ENCODE results near the gene PGBD1.

PGBD1 gene

GRCh38 chr6:28333599-28334018 is 52.2 kb downstream of the PGBD1 start:
- in situ Hi-C loops (cut with HindIII; ENCODE audit: low sequenced_read_pairs), result no loop called here

- in situ Hi-C loops (cut with HindIII; ENCODE audit: low sequenced_read_pairs), result no loop called here
Observed at GRCh38 chr6:28334286-28335039, 53.1 kb downstream of the PGBD1 start.

- in situ Hi-C loops (cut with HindIII; ENCODE audit: low sequenced_read_pairs), result no loop called here
Observed at GRCh38 chr6:28335040-28335563, 53.7 kb downstream of the PGBD1 start.

GRCh38 chr6:28335564-28336283 is 54.4 kb downstream of the PGBD1 start, which contains the start of gene ZSCAN31:
Gene ZSCAN31, minus strand, starts transcription at chr6:28336148. Its CDS starts 6,465 bp downstream, at chr6:28329683.
- in situ Hi-C loops (cut with HindIII; ENCODE audit: low sequenced_read_pairs), result no loop called here

GRCh38 chr6:28336284-28337120 is 55.1 kb downstream of the PGBD1 start:
- in situ Hi-C loops (cut with HindIII; ENCODE audit: low sequenced_read_pairs), result no loop called here

GRCh38 chr6:28337121-28337520 is 55.7 kb downstream of the PGBD1 start:
- in situ Hi-C loops (cut with HindIII; ENCODE audit: low sequenced_read_pairs), result no loop called here

- in situ Hi-C loops (cut with HindIII; ENCODE audit: low sequenced_read_pairs), result no loop called here
Observed at GRCh38 chr6:28340310-28341095, 59.1 kb downstream of the PGBD1 start.

- in situ Hi-C loops (cut with HindIII; ENCODE audit: low sequenced_read_pairs), result no loop called here
Observed at GRCh38 chr6:28343898-28344677, 62.7 kb downstream of the PGBD1 start.

- in situ Hi-C loops (cut with HindIII; ENCODE audit: low sequenced_read_pairs), result no loop called here
Observed at GRCh38 chr6:28345201-28345600, 63.8 kb downstream of the PGBD1 start.

- in situ Hi-C loops (cut with HindIII; ENCODE audit: low sequenced_read_pairs), result no loop called here
Observed at GRCh38 chr6:28347119-28347518, 65.7 kb downstream of the PGBD1 start.

GRCh38 chr6:28349344-28349891 is 68.0 kb downstream of the PGBD1 start:
- in situ Hi-C loops (cut with HindIII; ENCODE audit: low sequenced_read_pairs), result no loop called here

GRCh38 chr6:28349892-28350737 is 68.7 kb downstream of the PGBD1 start, which contains the start of gene ZKSCAN3:
Gene ZKSCAN3, plus strand, starts transcription at chr6:28349947. Its CDS starts 9,640 bp downstream, at chr6:28359587.
- in situ Hi-C loops (cut with HindIII; ENCODE audit: low sequenced_read_pairs), result no loop called here

GRCh38 chr6:28351087-28351486 is 69.7 kb downstream of the PGBD1 start:
- in situ Hi-C loops (cut with HindIII; ENCODE audit: low sequenced_read_pairs), result no loop called here

GRCh38 chr6:28351493-28351925 is 70.1 kb downstream of the PGBD1 start:
- in situ Hi-C loops (cut with HindIII; ENCODE audit: low sequenced_read_pairs), result no loop called here
